Epithelial cell of proximal tubule (primary cell): ENCODE results near the gene ZNF536. TPM values are rescaled to one million over a fixed set of nuclear protein-coding genes. Genes with fewer than 3 reads are reported as not detected.

Source experiments
- DNase-seq: peaks from one replicate; pipeline ENCODE4 v3.0.0-alpha.2; 2011; ENCODE audit warnings: low read depth
- H3K4me3 ChIP-seq: 2 replicates; pipeline ENCODE4 v1.5.1; 2011; ENCODE audit warnings: low read depth, mild to moderate bottlenecking, low read length
- total RNA-seq: library from RNA; depleted of rRNA; stranded (reverse); fragments of >200 nt; gene quantifications from 2 replicates; pipeline ENCODE4 v1.2.3, GENCODE V29; 2015
- TF ChIP-seq, protein P1 (sequence below): conservative IDR thresholded peaks from 2 replicates; pipeline ENCODE4 v1.5.1; 2012; ENCODE audit warnings: low read depth, mild to moderate bottlenecking, low read length

Gene ZNF536
- total RNA-seq, 1 donor from 2014 or later = not detected

DNA sequence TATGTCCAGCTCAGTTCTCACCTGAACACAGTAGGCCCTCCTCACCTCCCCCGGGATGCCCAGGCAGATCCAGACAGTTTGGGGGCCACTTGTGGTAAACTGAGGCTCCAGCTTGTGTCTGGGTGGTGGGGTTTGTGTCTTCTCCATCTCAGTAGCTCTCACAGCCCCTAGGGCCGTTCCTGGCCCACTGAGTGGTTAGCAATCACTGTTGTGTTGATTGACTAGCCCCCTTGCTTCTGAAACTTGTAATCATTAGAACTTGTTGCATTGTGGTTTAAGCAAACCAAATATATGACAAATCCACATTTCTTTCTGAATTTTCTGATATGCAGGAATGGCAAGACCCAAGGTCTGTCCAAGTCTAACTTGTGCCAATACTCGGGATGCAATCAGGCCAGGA, 13.9 kb upstream of the ZNF536 start:
- DNase-seq = no peak
- TF ChIP-seq, protein P1, sequence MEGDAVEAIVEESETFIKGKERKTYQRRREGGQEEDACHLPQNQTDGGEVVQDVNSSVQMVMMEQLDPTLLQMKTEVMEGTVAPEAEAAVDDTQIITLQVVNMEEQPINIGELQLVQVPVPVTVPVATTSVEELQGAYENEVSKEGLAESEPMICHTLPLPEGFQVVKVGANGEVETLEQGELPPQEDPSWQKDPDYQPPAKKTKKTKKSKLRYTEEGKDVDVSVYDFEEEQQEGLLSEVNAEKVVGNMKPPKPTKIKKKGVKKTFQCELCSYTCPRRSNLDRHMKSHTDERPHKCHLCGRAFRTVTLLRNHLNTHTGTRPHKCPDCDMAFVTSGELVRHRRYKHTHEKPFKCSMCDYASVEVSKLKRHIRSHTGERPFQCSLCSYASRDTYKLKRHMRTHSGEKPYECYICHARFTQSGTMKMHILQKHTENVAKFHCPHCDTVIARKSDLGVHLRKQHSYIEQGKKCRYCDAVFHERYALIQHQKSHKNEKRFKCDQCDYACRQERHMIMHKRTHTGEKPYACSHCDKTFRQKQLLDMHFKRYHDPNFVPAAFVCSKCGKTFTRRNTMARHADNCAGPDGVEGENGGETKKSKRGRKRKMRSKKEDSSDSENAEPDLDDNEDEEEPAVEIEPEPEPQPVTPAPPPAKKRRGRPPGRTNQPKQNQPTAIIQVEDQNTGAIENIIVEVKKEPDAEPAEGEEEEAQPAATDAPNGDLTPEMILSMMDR = no peak
- no peak overlapping the region for H3K4me3 ChIP-seq

- no peak for DNase-seq
- no peak overlapping the region for H3K4me3 ChIP-seq
- TF ChIP-seq, protein P1 = no peak
These were observed 13.2 kb upstream of the ZNF536 start for GRCh38 chr19:30358821-30359580.

- no peak for DNase-seq
- no peak overlapping the region for H3K4me3 ChIP-seq
- TF ChIP-seq, protein P1 = no peak
These were observed 12.2 kb upstream of the ZNF536 start for GRCh38 chr19:30359936-30360335.

DNA sequence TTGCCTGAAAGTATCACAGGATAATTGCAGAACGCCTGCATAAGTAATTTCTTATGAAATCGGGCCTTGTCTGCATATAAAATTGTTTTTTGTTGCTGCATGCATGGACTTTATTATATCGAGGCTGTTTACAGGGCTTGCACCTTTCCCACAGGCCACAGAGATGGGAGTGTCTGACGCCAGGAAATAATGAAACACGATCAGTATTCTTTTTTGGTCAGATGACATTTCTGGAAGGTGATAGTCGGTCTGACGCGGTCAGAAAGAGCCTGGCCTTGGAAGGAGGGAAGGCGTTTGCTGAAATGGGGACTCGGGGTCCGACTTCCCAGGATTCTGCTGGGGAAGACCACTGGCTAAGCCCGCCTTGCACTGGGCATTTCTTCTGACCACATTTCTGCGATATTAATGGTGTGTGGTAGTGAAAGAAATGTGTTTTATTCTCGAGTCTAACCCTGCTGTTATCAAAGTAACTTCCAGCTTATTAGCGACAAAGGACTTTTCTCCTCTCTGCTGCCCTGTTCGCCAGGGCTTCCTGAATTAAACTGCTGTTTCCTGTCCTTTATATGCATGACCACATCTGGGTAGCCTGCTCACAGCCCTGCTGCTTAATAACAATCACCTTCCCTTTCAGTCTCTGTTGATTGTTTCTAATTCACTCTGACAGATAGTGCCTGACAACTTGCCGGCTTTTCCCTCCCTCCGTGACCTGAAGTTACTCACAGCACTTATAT, 11.6 kb upstream of the ZNF536 start:
- DNase-seq = no peak
- H3K4me3 ChIP-seq = no peak overlapping the region
- TF ChIP-seq, protein P1 = no peak

- no peak overlapping the region for H3K4me3 ChIP-seq
- TF ChIP-seq, protein P1 = no peak
- no peak for DNase-seq
These were observed 11.1 kb upstream of the ZNF536 start for GRCh38 chr19:30361107-30361447.

DNA sequence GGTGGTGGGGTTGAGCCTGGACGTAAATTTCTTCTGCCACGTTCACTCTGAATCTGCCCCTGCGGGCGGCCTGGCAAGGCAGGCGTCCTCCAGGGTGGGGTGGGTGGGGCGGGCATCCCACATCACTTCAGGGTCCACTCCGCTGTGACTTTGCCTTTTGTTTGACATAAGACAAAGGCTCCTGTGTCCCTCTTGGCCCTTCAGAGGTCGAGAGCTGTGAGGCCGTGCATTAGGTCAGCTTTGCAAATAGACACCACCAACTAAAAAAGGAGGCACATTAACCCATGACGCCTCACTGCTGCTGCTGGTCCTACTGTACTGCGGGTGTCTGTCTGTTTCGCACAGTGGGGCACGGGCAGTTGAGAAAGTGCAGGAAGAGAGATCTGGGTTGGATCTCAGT, 10.5 kb upstream of the ZNF536 start:
- no peak for DNase-seq
- TF ChIP-seq, protein P1 = no peak
- no peak overlapping the region for H3K4me3 ChIP-seq
